ENCODE measurements around the gene CLDN34.

Gene CLDN34

GRCh38 chrX:9943420-9943819, 23.7 kb upstream of the CLDN34 start:
- 100% methylated on average over 1 of the region's 5 CpGs for WGBS
- H3K79me1 ChIP-seq (replicated peaks; ENCODE audit: low read length, poor library complexity, severe bottlenecking): peaks cover 13% of the 10 kb centered on the region
- peaks cover 0 to 49% of the 10 kb centered on the region in 2 experiments for H3K36me3 ChIP-seq (ENCODE audit: control insufficient read depth in 1 of 2, insufficient read depth in 2 of 2, low read depth in 1 of 2, low read length in 2 of 2)
- no peak overlapping the region for H3K9ac ChIP-seq (ENCODE audit: low read length)
- no peak overlapping the region for H4K91ac ChIP-seq (ENCODE audit: low read length)
- H2AK5ac ChIP-seq (ENCODE audit: low read length, severe bottlenecking): no peak overlapping the region
- H3K23ac ChIP-seq (ENCODE audit: low read length in 2 of 2): no peak overlapping the region
- H2BK12ac ChIP-seq (ENCODE audit: low read length in 2 of 2): no peak overlapping the region
- no peak overlapping the region for H3K4ac ChIP-seq (ENCODE audit: low read depth in 1 of 2, low read length in 2 of 2)
- H2BK15ac ChIP-seq (ENCODE audit: low read depth, poor library complexity, severe bottlenecking): no peak overlapping the region
- no peak overlapping the region for H3K18ac ChIP-seq (ENCODE audit: low read depth in 1 of 2, low read length in 2 of 2)
- peaks cover 3% of the 10 kb centered on the region for H3K9me3 ChIP-seq (ENCODE audit: control insufficient read depth, low read length)
- H2BK5ac ChIP-seq (ENCODE audit: low read depth, low read length, poor library complexity, severe bottlenecking): no peak overlapping the region
- H3K27me3 ChIP-seq (ENCODE audit: control insufficient read depth in 1 of 2, insufficient read depth in 1 of 2, low read length in 2 of 2): peaks cover 0 to 2% of the 10 kb centered on the region in 2 experiments
- H3K14ac ChIP-seq (ENCODE audit: low read length in 2 of 2): no peak overlapping the region
- no peak overlapping the region for H3K4me2 ChIP-seq (ENCODE audit: low read length, poor library complexity, severe bottlenecking)
- H3K27ac ChIP-seq (ENCODE audit: low read length, poor library complexity, severe bottlenecking): no peak overlapping the region
- no peak overlapping the region for H3K4me3 ChIP-seq (ENCODE audit: insufficient read depth in 1 of 2, low read depth in 1 of 2, low read length in 2 of 2)
- H4K8ac ChIP-seq (ENCODE audit: low read length): no peak overlapping the region
- no peak overlapping the region for H2BK120ac ChIP-seq (ENCODE audit: low read depth, low read length)
- peaks cover 7% of the 10 kb centered on the region for H3K4me1 ChIP-seq (ENCODE audit: control insufficient read depth, insufficient read depth, low read depth, low read length)
- no peak overlapping the region for H2AFZ ChIP-seq (ENCODE audit: low read depth, low read length)
- no peak for DNase-seq

GRCh38 chrX:9947131-9947794, 19.9 kb upstream of the CLDN34 start:
- no peak overlapping the region for H3K4me3 ChIP-seq (ENCODE audit: insufficient read depth in 1 of 2, low read depth in 1 of 2, low read length in 2 of 2)
- H3K4me2 ChIP-seq (ENCODE audit: low read length, poor library complexity, severe bottlenecking): no peak overlapping the region
- no peak overlapping the region for H2AK5ac ChIP-seq (ENCODE audit: low read length, severe bottlenecking)
- no peak overlapping the region for H3K4ac ChIP-seq (ENCODE audit: low read depth in 1 of 2, low read length in 2 of 2)
- peaks cover 6% of the 10 kb centered on the region for H3K9me3 ChIP-seq (ENCODE audit: control insufficient read depth, low read length)
- WGBS: 95% methylated on average over 6 of the region's 10 CpGs
- no peak overlapping the region for H3K9ac ChIP-seq (ENCODE audit: low read length)
- no peak for DNase-seq
- H3K27me3 ChIP-seq (ENCODE audit: control insufficient read depth in 1 of 2, insufficient read depth in 1 of 2, low read length in 2 of 2): peaks cover 0 to 2% of the 10 kb centered on the region in 2 experiments
- H3K79me1 ChIP-seq (replicated peaks; ENCODE audit: low read length, poor library complexity, severe bottlenecking): peaks cover 15% of the 10 kb centered on the region
- no peak overlapping the region for H2BK12ac ChIP-seq (ENCODE audit: low read length in 2 of 2)
- H2BK120ac ChIP-seq (ENCODE audit: low read depth, low read length): no peak overlapping the region
- H3K23ac ChIP-seq (ENCODE audit: low read length in 2 of 2): no peak overlapping the region
- no peak overlapping the region for H3K14ac ChIP-seq (ENCODE audit: low read length in 2 of 2)
- no peak overlapping the region for H2AFZ ChIP-seq (ENCODE audit: low read depth, low read length)
- peaks cover 0 to 52% of the 10 kb centered on the region in 2 experiments for H3K36me3 ChIP-seq (ENCODE audit: control insufficient read depth in 1 of 2, insufficient read depth in 2 of 2, low read depth in 1 of 2, low read length in 2 of 2)
- H3K18ac ChIP-seq (ENCODE audit: low read depth in 1 of 2, low read length in 2 of 2): no peak overlapping the region
- peaks cover 1% of the 10 kb centered on the region for H3K4me1 ChIP-seq (ENCODE audit: control insufficient read depth, insufficient read depth, low read depth, low read length)
- H2BK15ac ChIP-seq (ENCODE audit: low read depth, poor library complexity, severe bottlenecking): no peak overlapping the region
- no peak overlapping the region for H3K27ac ChIP-seq (ENCODE audit: low read length, poor library complexity, severe bottlenecking)
- H4K8ac ChIP-seq (ENCODE audit: low read length): no peak overlapping the region
- H4K91ac ChIP-seq (ENCODE audit: low read length): no peak overlapping the region
- H2BK5ac ChIP-seq (ENCODE audit: low read depth, low read length, poor library complexity, severe bottlenecking): no peak overlapping the region

- WGBS: 97% methylated on average over 9 of the region's 9 CpGs
These were observed 18.8 kb upstream of the CLDN34 start for GRCh38 chrX:9948406-9948805.

GRCh38 chrX:9952300-9952699, 14.9 kb upstream of the CLDN34 start:
- H3K23ac ChIP-seq (ENCODE audit: low read length in 2 of 2): no peak overlapping the region
- H4K8ac ChIP-seq (ENCODE audit: low read length): no peak overlapping the region
- no peaks in the 10 kb centered on the region for H3K4me1 ChIP-seq (ENCODE audit: control insufficient read depth, insufficient read depth, low read depth, low read length)
- H3K14ac ChIP-seq (ENCODE audit: low read length in 2 of 2): no peak overlapping the region
- H2AK5ac ChIP-seq (ENCODE audit: low read length, severe bottlenecking): no peak overlapping the region
- no peak overlapping the region for H3K4me3 ChIP-seq (ENCODE audit: insufficient read depth in 1 of 2, low read depth in 1 of 2, low read length in 2 of 2)
- H2BK5ac ChIP-seq (ENCODE audit: low read depth, low read length, poor library complexity, severe bottlenecking): no peak overlapping the region
- H3K27ac ChIP-seq (ENCODE audit: low read length, poor library complexity, severe bottlenecking): no peak overlapping the region
- H2BK120ac ChIP-seq (ENCODE audit: low read depth, low read length): no peak overlapping the region
- no peak overlapping the region for H2AFZ ChIP-seq (ENCODE audit: low read depth, low read length)
- no peak overlapping the region for H4K91ac ChIP-seq (ENCODE audit: low read length)
- H3K79me1 ChIP-seq (replicated peaks; ENCODE audit: low read length, poor library complexity, severe bottlenecking): peaks cover 5% of the 10 kb centered on the region
- peaks cover 0 to 21% of the 10 kb centered on the region in 2 experiments for H3K36me3 ChIP-seq (ENCODE audit: control insufficient read depth in 1 of 2, insufficient read depth in 2 of 2, low read depth in 1 of 2, low read length in 2 of 2)
- no peak overlapping the region for H2BK15ac ChIP-seq (ENCODE audit: low read depth, poor library complexity, severe bottlenecking)
- no peak for DNase-seq
- peaks cover 0 to 2% of the 10 kb centered on the region in 2 experiments for H3K27me3 ChIP-seq (ENCODE audit: control insufficient read depth in 1 of 2, insufficient read depth in 1 of 2, low read length in 2 of 2)
- H2BK12ac ChIP-seq (ENCODE audit: low read length in 2 of 2): no peak overlapping the region
- H3K4me2 ChIP-seq (ENCODE audit: low read length, poor library complexity, severe bottlenecking): no peak overlapping the region
- H3K9me3 ChIP-seq (ENCODE audit: control insufficient read depth, low read length): peaks cover 6% of the 10 kb centered on the region
- no peak overlapping the region for H3K18ac ChIP-seq (ENCODE audit: low read depth in 1 of 2, low read length in 2 of 2)
- 100% methylated on average over 1 of the region's 1 CpG for WGBS
- H3K4ac ChIP-seq (ENCODE audit: low read depth in 1 of 2, low read length in 2 of 2): no peak overlapping the region
- H3K9ac ChIP-seq (ENCODE audit: low read length): no peak overlapping the region

More at GRCh38 chrX:9948406-9948805, 18.8 kb upstream of the CLDN34 start:
- no peak overlapping the region for H4K8ac ChIP-seq (ENCODE audit: low read length)
- peaks cover 0 to 48% of the 10 kb centered on the region in 2 experiments for H3K36me3 ChIP-seq (ENCODE audit: control insufficient read depth in 1 of 2, insufficient read depth in 2 of 2, low read depth in 1 of 2, low read length in 2 of 2)
- H2AFZ ChIP-seq (ENCODE audit: low read depth, low read length): no peak overlapping the region
- no peak overlapping the region for H2AK5ac ChIP-seq (ENCODE audit: low read length, severe bottlenecking)
- H3K27me3 ChIP-seq (ENCODE audit: control insufficient read depth in 1 of 2, insufficient read depth in 1 of 2, low read length in 2 of 2): peaks cover 0 to 2% of the 10 kb centered on the region in 2 experiments
- no peak overlapping the region for H3K4ac ChIP-seq (ENCODE audit: low read depth in 1 of 2, low read length in 2 of 2)
- H3K4me1 ChIP-seq (ENCODE audit: control insufficient read depth, insufficient read depth, low read depth, low read length): peaks cover 1% of the 10 kb centered on the region
- H2BK5ac ChIP-seq (ENCODE audit: low read depth, low read length, poor library complexity, severe bottlenecking): no peak overlapping the region
- H2BK12ac ChIP-seq (ENCODE audit: low read length in 2 of 2): no peak overlapping the region
- H3K4me3 ChIP-seq (ENCODE audit: insufficient read depth in 1 of 2, low read depth in 1 of 2, low read length in 2 of 2): no peak overlapping the region
- H3K9me3 ChIP-seq (ENCODE audit: control insufficient read depth, low read length): peaks cover 6% of the 10 kb centered on the region
- no peak overlapping the region for H3K14ac ChIP-seq (ENCODE audit: low read length in 2 of 2)
- H3K23ac ChIP-seq (ENCODE audit: low read length in 2 of 2): no peak overlapping the region
- no peak for DNase-seq
- H2BK15ac ChIP-seq (ENCODE audit: low read depth, poor library complexity, severe bottlenecking): no peak overlapping the region
- H3K18ac ChIP-seq (ENCODE audit: low read depth in 1 of 2, low read length in 2 of 2): no peak overlapping the region
- H3K4me2 ChIP-seq (ENCODE audit: low read length, poor library complexity, severe bottlenecking): no peak overlapping the region
- no peak overlapping the region for H4K91ac ChIP-seq (ENCODE audit: low read length)
- H3K27ac ChIP-seq (ENCODE audit: low read length, poor library complexity, severe bottlenecking): no peak overlapping the region
- no peak overlapping the region for H2BK120ac ChIP-seq (ENCODE audit: low read depth, low read length)
- peaks cover 15% of the 10 kb centered on the region for H3K79me1 ChIP-seq (replicated peaks; ENCODE audit: low read length, poor library complexity, severe bottlenecking)
- H3K9ac ChIP-seq (ENCODE audit: low read length): no peak overlapping the region

Measured in mesenchymal stem cell (in vitro differentiated cells and primary cell).